Measurements from ENCODE around the gene SCIMP.
A peak's percentile ranks its signal among the peaks of the same experiment; 100 is the strongest.
"Not testable (repeated sequence)": the region's sequence is repeated elsewhere in the genome, so short reads cannot be mapped to it uniquely, and the experiment has no call there.

The SCIMP gene

GRCh38 chr17:5234645-5235576 is at the start of gene SCIMP:
SCIMP (minus strand) TSS chr17:5234860; CDS start chr17:5234755, 105 bp downstream.
- no peak for DNase-seq (ENCODE audit: low spot score)

GRCh38 chr17:5283571-5284315 is 49.1 kb upstream of the SCIMP start:
- DNase-seq (ENCODE audit: low spot score), result no peak

- no peak for DNase-seq (ENCODE audit: low spot score)
These were observed 48.1 kb upstream of the SCIMP start for GRCh38 chr17:5282642-5283217.

- DNase-seq (ENCODE audit: low spot score), result peak; percentile 92
These were observed 47.4 kb upstream of the SCIMP start, which contains the start of gene RABEP1 for GRCh38 chr17:5281814-5282641. RABEP1 (plus strand) TSS chr17:5282284; CDS start chr17:5282487, 203 bp downstream.

- DNase-seq (ENCODE audit: low spot score), result no peak
These were observed 37.7 kb upstream of the SCIMP start for GRCh38 chr17:5272322-5272721.

- DNase-seq (ENCODE audit: low spot score), result no peak
These were observed 34.7 kb upstream of the SCIMP start for GRCh38 chr17:5269241-5269960.

GRCh38 chr17:5264893-5265292 is 30.2 kb upstream of the SCIMP start:
- no peak for DNase-seq (ENCODE audit: low spot score)

GRCh38 chr17:5263441-5263840 is 28.8 kb upstream of the SCIMP start:
- DNase-seq (ENCODE audit: low spot score), result no peak

- DNase-seq (ENCODE audit: low spot score), result no peak
These were observed 27.8 kb upstream of the SCIMP start for GRCh38 chr17:5262416-5262991.

- DNase-seq (ENCODE audit: low spot score), result no peak
These were observed 25.9 kb upstream of the SCIMP start for GRCh38 chr17:5260542-5260941.

- DNase-seq (ENCODE audit: low spot score), result no peak
These were observed 22.5 kb upstream of the SCIMP start for GRCh38 chr17:5257124-5257523.

GRCh38 chr17:5254903-5255521 is 20.4 kb upstream of the SCIMP start:
- no peak for DNase-seq (ENCODE audit: low spot score)

GRCh38 chr17:5254414-5254813 is 19.8 kb upstream of the SCIMP start:
- no peak for DNase-seq (ENCODE audit: low spot score)

GRCh38 chr17:5249615-5250014 is 15.0 kb upstream of the SCIMP start:
- DNase-seq (ENCODE audit: low spot score), result peak; percentile 59

- no peak for DNase-seq (ENCODE audit: low spot score)
These were observed 14.3 kb upstream of the SCIMP start for GRCh38 chr17:5248821-5249479.

- DNase-seq (ENCODE audit: low spot score), result no peak
These were observed 13.0 kb upstream of the SCIMP start for GRCh38 chr17:5247621-5248020.

GRCh38 chr17:5241861-5242671 is 7.4 kb upstream of the SCIMP start:
- DNase-seq (ENCODE audit: low spot score), result no peak

GRCh38 chr17:5239769-5240168 is 5.1 kb upstream of the SCIMP start:
- DNase-seq (ENCODE audit: low spot score), result not testable (repeated sequence)

GRCh38 chr17:5238333-5238732 is 3.7 kb upstream of the SCIMP start:
- no peak for DNase-seq (ENCODE audit: low spot score)

All from D341Med (cell line).